GM12878 (cell line): Measurements from ENCODE around the gene PGK2. TPM values are rescaled to one million over a fixed set of nuclear protein-coding genes. Genes with fewer than 3 reads are reported as not detected.

Experiments used
- ATAC-seq: fragments of 200-7000 bp; cut with Tn5 transposase; 3 replicates; pipeline ENCODE4 v1.9.1; 2020; ENCODE audit warnings: mild to moderate bottlenecking, moderate library complexity
- BruUV-seq: library from RNA; stranded (reverse); fragments of 400-500 nt; replicated peaks from 2 replicates; lab custom pipeline; 2021; lab: Mats Ljungman, UMichigan
- CTCF ChIA-PET: fragments of 300-600 bp; sonication (Branson Sonifier 250); formaldehyde crosslinking; extraction: SDS; loops from one replicate; lab custom pipeline; 2021; ENCODE audit warnings: inconsistent platforms; lab: Yijun Ruan, JAX
- POLR2A ChIA-PET: fragments of 350-600 bp; formaldehyde crosslinking; extraction: SDS; loops from one replicate; lab custom pipeline; 2021; ENCODE audit warnings: inconsistent platforms; lab: Charles Lee
- RAD21 ChIA-PET: fragments of 300-600 bp; sonication (Branson Sonifier 250); formaldehyde crosslinking; loops from one replicate; lab custom pipeline; 2023; ENCODE audit warnings: antibody characterized with exemption; ENCODE audit not compliant: unreplicated experiment; lab: Charles Lee
- SMC1A ChIA-PET: fragments of 300-600 bp; sonication (Branson Sonifier 250); formaldehyde crosslinking; loops from one replicate; lab custom pipeline; 2023; ENCODE audit not compliant: unreplicated experiment, uncharacterized antibody; lab: Charles Lee
- DNase-seq: peaks from one replicate; pipeline ENCODE4 v3.0.0-alpha.2; 2011; ENCODE audit warnings: low read depth, low spot score
- FAIRE-seq: peaks from 3 replicates; lab custom pipeline; 2011; peaks lifted over from hg19 to GRCh38; lab: Jason Lieb, UNC
- H2AFZ ChIP-seq: 2 replicates; pipeline ENCODE4 v1.6.0; 2011; ENCODE audit warnings: low read depth, low read length, control low read depth; ENCODE audit not compliant: control insufficient read depth
- H3K27ac ChIP-seq: 2 replicates; pipeline ENCODE4 v1.5.1; 2011; ENCODE audit warnings: control low read depth; ENCODE audit not compliant: control insufficient read depth, insufficient read depth
- H3K27me3 ChIP-seq, 2 experiments: replicated peaks in 1 of 2; 2 replicates each; pipeline versions ENCODE4 v1.6.0 to v1.6.1; 2011; ENCODE audit warnings: low read length in 1 of 2; ENCODE audit not compliant: control insufficient read depth in 2 of 2, insufficient read depth in 2 of 2
- H3K36me3 ChIP-seq, 2 experiments: 2 replicates each; pipeline ENCODE4 v1.5.1; 2011; ENCODE audit warnings: low read length in 1 of 2; ENCODE audit not compliant: control insufficient read depth in 2 of 2, insufficient read depth in 2 of 2
- H3K4me1 ChIP-seq: 2 replicates; pipeline ENCODE4 v1.6.1; 2011; ENCODE audit warnings: mild to moderate bottlenecking, low read length, moderate library complexity, mixed read lengths; ENCODE audit not compliant: control insufficient read depth, insufficient read depth
- H3K4me2 ChIP-seq: 2 replicates; pipeline ENCODE4 v1.6.0; 2011; ENCODE audit warnings: control low read depth; ENCODE audit not compliant: control insufficient read depth, insufficient read depth
- H3K4me3 ChIP-seq: fragments of 200-600 bp; sonication (generic); 2 replicates; pipeline ENCODE4 v1.5.1; 2016
- H3K79me2 ChIP-seq: 2 replicates; pipeline ENCODE4 v1.6.0; 2011; ENCODE audit warnings: low read length; ENCODE audit not compliant: control insufficient read depth, insufficient read depth
- H3K9ac ChIP-seq: 2 replicates; pipeline ENCODE4 v1.8.0; 2011; ENCODE audit warnings: low read length, control low read depth, mixed read lengths; ENCODE audit not compliant: control insufficient read depth, insufficient read depth
- H3K9me3 ChIP-seq: replicated peaks from 3 replicates; pipeline ENCODE4 v1.5.1; 2011; ENCODE audit warnings: mild to moderate bottlenecking, low read length; ENCODE audit not compliant: control insufficient read depth, insufficient read depth
- H4K20me1 ChIP-seq: 2 replicates; pipeline ENCODE4 v1.6.0; 2011; ENCODE audit not compliant: control insufficient read depth, insufficient read depth
- CTCF ChIP-seq, 3 experiments: IDR thresholded peaks in 2 of 3; conservative IDR thresholded peaks in 1 of 3; 2 replicates each; pipeline ENCODE4 v1.5.1; 2011; ENCODE audit warnings: low read depth in 3 of 3, low read length in 3 of 3, mild to moderate bottlenecking in 3 of 3, control low read depth in 2 of 3, moderate library complexity in 2 of 3, inconsistent platforms in 1 of 3, mixed read lengths in 1 of 3; ENCODE audit not compliant: control insufficient read depth in 2 of 3, insufficient read depth in 1 of 3; ENCODE audit errors: extremely low read depth in 1 of 3
- EGR1 ChIP-seq, 2 experiments: IDR thresholded peaks; 1 replicate in 1 of 2; 2 replicates in 1 of 2; pipeline ENCODE4 v1.6.1; 2011 to 2012; ENCODE audit warnings: low read depth in 2 of 2, low read length in 2 of 2, borderline replicate concordance in 1 of 2, mild to moderate bottlenecking in 1 of 2, moderate library complexity in 1 of 2
- MAX ChIP-seq: IDR thresholded peaks from 2 replicates; pipeline ENCODE4 v1.6.1; 2012; ENCODE audit warnings: low read depth, low read length, improper control_type of control experiment
- NKRF ChIP-seq: fragments of 450-650 bp; conservative IDR thresholded peaks from 2 replicates; pipeline ENCODE4 v1.6.1; 2017; ENCODE audit warnings: mild to moderate bottlenecking, moderate library complexity
- PRDM15 ChIP-seq: fragments of 450-650 bp; formaldehyde crosslinking; IDR thresholded peaks from 2 replicates; pipeline ENCODE4 v1.4.0; 2020; ENCODE audit warnings: mild to moderate bottlenecking, moderate library complexity
- RAD51 ChIP-seq: fragments of 450-650 bp; IDR thresholded peaks from 2 replicates; pipeline ENCODE4 v1.6.1; 2016; ENCODE audit warnings: moderate library complexity, mild to moderate bottlenecking, inconsistent platforms
- STAT1 ChIP-seq: fragments of 450-650 bp; conservative IDR thresholded peaks from 2 replicates; pipeline ENCODE4 v1.6.1; 2014; ENCODE audit warnings: antibody characterized with exemption, mild to moderate bottlenecking
- ZNF274 ChIP-seq: IDR thresholded peaks from one replicate; pipeline ENCODE4 v1.8.0; 2011; ENCODE audit not compliant: insufficient read length, insufficient read depth
- ZNF622 ChIP-seq: fragments of 450-650 bp; IDR thresholded peaks from 2 replicates; pipeline ENCODE4 v1.6.1; 2017; ENCODE audit warnings: mild to moderate bottlenecking, inconsistent platforms
- whole genome bisulfite sequencing: methylation state at CpG from one replicate; pipeline ENCODE4 v1.1.6; 2016; ENCODE audit warnings: low lambda C conversion rate; ENCODE audit not compliant: insufficient replicate concordance, insufficient coverage; ENCODE audit errors: missing lambda C conversion rate; 5-methylcytosine and 5-hydroxymethylcytosine counted together
- in situ Hi-C: fragments of 300-500 bp; cut with MboI; formaldehyde crosslinking; loops from 9 replicates; pipeline ENCODE4 v1.14.3; 2018; ENCODE audit warnings: mixed read lengths
- intact Hi-C: fragments of 100-400 bp; cut with micrococcal nuclease; formaldehyde crosslinking; loops from one replicate; pipeline ENCODE4 v1.14.2; 2022; ENCODE audit not compliant: unreplicated experiment
- polyA plus RNA-seq, 11 experiments: library from polyadenylated mRNA; depleted of rRNA in 4 of 11; unstranded in 6 of 11; stranded (reverse) in 5 of 11; fragments of >200 nt; fragmentation: Nextera tagmentation in 4 of 11; fragmentation: Illumina TruSeq in 1 of 11; extraction: Ambion mirVana in 4 of 11; extraction: Trizol in 1 of 11; gene quantifications; 1 replicate in 1 of 11; 2 replicates in 10 of 11; pipeline versions ENCODE4 v1.2.1 to v1.2.3, GENCODE V29; 2011 to 2016; ENCODE audit warnings: inconsistent platforms in 2 of 11, missing spikeins in 2 of 11, low read depth in 1 of 11
- total RNA-seq, 4 experiments: library from RNA; depleted of rRNA in 3 of 4; stranded (reverse); fragments of >200 nt in 3 of 4; fragmentation: Illumina TruSeq in 1 of 4; extraction: Trizol in 1 of 4; gene quantifications; 2 replicates each; pipeline versions ENCODE4 v1.2.1 to v1.2.3, GENCODE V29; 2013 to 2021

PGK2 gene
- total and polyA plus RNA-seq, 10 of the 15 experiments (the other 5 are each of a cell fraction or from before 2014, with no cell fraction given) = not detected

- in situ Hi-C loops = no loop called here
- no peaks in the 10 kb centered on the region for H4K20me1 ChIP-seq
- H3K9ac ChIP-seq = no peak overlapping the region
- no peak overlapping the region for H3K4me2 ChIP-seq
- H3K9me3 ChIP-seq = no peaks in the 10 kb centered on the region
- H3K79me2 ChIP-seq = no peaks in the 10 kb centered on the region
- no peaks in the 10 kb centered on the region for H3K27me3 ChIP-seq
- BruUV-seq = no TSS peak
- ChIA-PET POLR2A (no interaction called here), RAD21 (no interaction called here), CTCF (interaction anchor here (0.8 kb wide), 1 partner anchor 20 kb away, joined by 3 read pairs; no protein-coding TSS in a partner anchor), SMC1A (no interaction called here)
- TF ChIP-seq ZNF274 = no peak
- no peak for TF ChIP-seq ZNF622
- no peak for TF ChIP-seq PRDM15 (CRISPR knock-in tag)
- TF ChIP-seq STAT1 = no peak
- no peak for TF ChIP-seq RAD51
- no peak for TF ChIP-seq NKRF
- TF ChIP-seq MAX = no peak
- no peak for TF ChIP-seq CTCF (IDR thresholded peaks at IDR 0.05 in 2 of 3, conservative IDR thresholded peaks at IDR 0.05 in 1 of 3; ENCODE audit: control insufficient read depth in 2 of 3, extremely low read depth in 1 of 3, insufficient read depth in 1 of 3, low read depth in 3 of 3, low read length in 3 of 3)
- TF ChIP-seq EGR1 (IDR thresholded peaks at IDR 0.05; ENCODE audit: borderline replicate concordance in 1 of 2, low read depth in 2 of 2, low read length in 2 of 2) = no peak
- no peaks in the 10 kb centered on the region for H3K36me3 ChIP-seq
- no peak overlapping the region for H3K27ac ChIP-seq
- no peak for ATAC-seq
- intact Hi-C loops = no loop called here
- WGBS = 44% methylated on average over 2 of the region's 2 CpGs
- H3K4me1 ChIP-seq = no peaks in the 10 kb centered on the region
- no peak for FAIRE-seq
- no peak overlapping the region for H2AFZ ChIP-seq
- no peak for DNase-seq
- H3K4me3 ChIP-seq = no peak overlapping the region
Observed at GRCh38 chr6:49764571-49765236, 22.4 kb downstream of the PGK2 start.
